Measurements from ENCODE around the gene JARID2. TPM values are rescaled to one million over a fixed set of nuclear protein-coding genes. Genes with fewer than 3 reads are reported as not detected.

JARID2 gene
- total and polyA plus RNA-seq, 9 of the 15 experiments (the other 6 are each of a cell fraction or from before 2014, with no cell fraction given): 5.0 to 29.0 (median 15.6) TPM

GRCh38 chr6:15512126-15512525, 266.3 kb downstream of the JARID2 start (continued):
- TF ChIP-seq CHAMP1 (IDR thresholded peaks at IDR 0.05) (peak; percentile 46; the same call in 1 of the 2 replicates), KDM1A (IDR thresholded peaks at IDR 0.05) (no peak), RAD21 (CRISPR knock-in tag; conservative IDR thresholded peaks at IDR 0.05 in 1 of 2, IDR thresholded peaks at IDR 0.05 in 1 of 2) (peak in 1 of 2 experiments; percentile 55; a peak in 2 of 4 replicates), CBX5 (IDR thresholded peaks at IDR 0.05; ENCODE audit: borderline replicate concordance, low read depth) (0 out of 2 replicates have a peak, but pooled peaks have one; percentile 26), STAG1 (CRISPR knock-in tag; IDR thresholded peaks at IDR 0.05; ENCODE audit: borderline replicate concordance) (peak; percentile 61; the same call in 1 of the 2 replicates), COPS2 (conservative IDR thresholded peaks at IDR 0.05) (no peak), POLR2G (IDR thresholded peaks at IDR 0.05; ENCODE audit: low read depth, low read length) (peak; percentile 24; the same call in 1 of the 2 replicates)
- TF ChIP-seq, protein P1, sequence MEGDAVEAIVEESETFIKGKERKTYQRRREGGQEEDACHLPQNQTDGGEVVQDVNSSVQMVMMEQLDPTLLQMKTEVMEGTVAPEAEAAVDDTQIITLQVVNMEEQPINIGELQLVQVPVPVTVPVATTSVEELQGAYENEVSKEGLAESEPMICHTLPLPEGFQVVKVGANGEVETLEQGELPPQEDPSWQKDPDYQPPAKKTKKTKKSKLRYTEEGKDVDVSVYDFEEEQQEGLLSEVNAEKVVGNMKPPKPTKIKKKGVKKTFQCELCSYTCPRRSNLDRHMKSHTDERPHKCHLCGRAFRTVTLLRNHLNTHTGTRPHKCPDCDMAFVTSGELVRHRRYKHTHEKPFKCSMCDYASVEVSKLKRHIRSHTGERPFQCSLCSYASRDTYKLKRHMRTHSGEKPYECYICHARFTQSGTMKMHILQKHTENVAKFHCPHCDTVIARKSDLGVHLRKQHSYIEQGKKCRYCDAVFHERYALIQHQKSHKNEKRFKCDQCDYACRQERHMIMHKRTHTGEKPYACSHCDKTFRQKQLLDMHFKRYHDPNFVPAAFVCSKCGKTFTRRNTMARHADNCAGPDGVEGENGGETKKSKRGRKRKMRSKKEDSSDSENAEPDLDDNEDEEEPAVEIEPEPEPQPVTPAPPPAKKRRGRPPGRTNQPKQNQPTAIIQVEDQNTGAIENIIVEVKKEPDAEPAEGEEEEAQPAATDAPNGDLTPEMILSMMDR (IDR thresholded peaks at IDR 0.05 in 2 of 3, conservative IDR thresholded peaks at IDR 0.05 in 1 of 3; ENCODE audit: insufficient read depth in 2 of 3, low read depth in 1 of 3, low read length in 3 of 3): peak; percentile 41 to 59 (median 52); a peak in 5 of 6 replicates
- TF ChIP-seq, protein P2, sequence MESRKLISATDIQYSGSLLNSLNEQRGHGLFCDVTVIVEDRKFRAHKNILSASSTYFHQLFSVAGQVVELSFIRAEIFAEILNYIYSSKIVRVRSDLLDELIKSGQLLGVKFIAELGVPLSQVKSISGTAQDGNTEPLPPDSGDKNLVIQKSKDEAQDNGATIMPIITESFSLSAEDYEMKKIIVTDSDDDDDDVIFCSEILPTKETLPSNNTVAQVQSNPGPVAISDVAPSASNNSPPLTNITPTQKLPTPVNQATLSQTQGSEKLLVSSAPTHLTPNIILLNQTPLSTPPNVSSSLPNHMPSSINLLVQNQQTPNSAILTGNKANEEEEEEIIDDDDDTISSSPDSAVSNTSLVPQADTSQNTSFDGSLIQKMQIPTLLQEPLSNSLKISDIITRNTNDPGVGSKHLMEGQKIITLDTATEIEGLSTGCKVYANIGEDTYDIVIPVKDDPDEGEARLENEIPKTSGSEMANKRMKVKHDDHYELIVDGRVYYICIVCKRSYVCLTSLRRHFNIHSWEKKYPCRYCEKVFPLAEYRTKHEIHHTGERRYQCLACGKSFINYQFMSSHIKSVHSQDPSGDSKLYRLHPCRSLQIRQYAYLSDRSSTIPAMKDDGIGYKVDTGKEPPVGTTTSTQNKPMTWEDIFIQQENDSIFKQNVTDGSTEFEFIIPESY (CRISPR knock-in tag; IDR thresholded peaks at IDR 0.05): peak; percentile 100
- TF ChIP-seq, protein P3, sequence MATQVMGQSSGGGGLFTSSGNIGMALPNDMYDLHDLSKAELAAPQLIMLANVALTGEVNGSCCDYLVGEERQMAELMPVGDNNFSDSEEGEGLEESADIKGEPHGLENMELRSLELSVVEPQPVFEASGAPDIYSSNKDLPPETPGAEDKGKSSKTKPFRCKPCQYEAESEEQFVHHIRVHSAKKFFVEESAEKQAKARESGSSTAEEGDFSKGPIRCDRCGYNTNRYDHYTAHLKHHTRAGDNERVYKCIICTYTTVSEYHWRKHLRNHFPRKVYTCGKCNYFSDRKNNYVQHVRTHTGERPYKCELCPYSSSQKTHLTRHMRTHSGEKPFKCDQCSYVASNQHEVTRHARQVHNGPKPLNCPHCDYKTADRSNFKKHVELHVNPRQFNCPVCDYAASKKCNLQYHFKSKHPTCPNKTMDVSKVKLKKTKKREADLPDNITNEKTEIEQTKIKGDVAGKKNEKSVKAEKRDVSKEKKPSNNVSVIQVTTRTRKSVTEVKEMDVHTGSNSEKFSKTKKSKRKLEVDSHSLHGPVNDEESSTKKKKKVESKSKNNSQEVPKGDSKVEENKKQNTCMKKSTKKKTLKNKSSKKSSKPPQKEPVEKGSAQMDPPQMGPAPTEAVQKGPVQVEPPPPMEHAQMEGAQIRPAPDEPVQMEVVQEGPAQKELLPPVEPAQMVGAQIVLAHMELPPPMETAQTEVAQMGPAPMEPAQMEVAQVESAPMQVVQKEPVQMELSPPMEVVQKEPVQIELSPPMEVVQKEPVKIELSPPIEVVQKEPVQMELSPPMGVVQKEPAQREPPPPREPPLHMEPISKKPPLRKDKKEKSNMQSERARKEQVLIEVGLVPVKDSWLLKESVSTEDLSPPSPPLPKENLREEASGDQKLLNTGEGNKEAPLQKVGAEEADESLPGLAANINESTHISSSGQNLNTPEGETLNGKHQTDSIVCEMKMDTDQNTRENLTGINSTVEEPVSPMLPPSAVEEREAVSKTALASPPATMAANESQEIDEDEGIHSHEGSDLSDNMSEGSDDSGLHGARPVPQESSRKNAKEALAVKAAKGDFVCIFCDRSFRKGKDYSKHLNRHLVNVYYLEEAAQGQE (IDR thresholded peaks at IDR 0.05; ENCODE audit: borderline replicate concordance): 0 out of 2 replicates have a peak, but pooled peaks have one; percentile 14
- TF ChIP-seq, protein P3 (CRISPR knock-in tag; IDR thresholded peaks at IDR 0.05; ENCODE audit: low read depth): no peak

Measured in K562 (cell line).